ENCODE results near the gene TRIM3.

The TRIM3 gene

DNA sequence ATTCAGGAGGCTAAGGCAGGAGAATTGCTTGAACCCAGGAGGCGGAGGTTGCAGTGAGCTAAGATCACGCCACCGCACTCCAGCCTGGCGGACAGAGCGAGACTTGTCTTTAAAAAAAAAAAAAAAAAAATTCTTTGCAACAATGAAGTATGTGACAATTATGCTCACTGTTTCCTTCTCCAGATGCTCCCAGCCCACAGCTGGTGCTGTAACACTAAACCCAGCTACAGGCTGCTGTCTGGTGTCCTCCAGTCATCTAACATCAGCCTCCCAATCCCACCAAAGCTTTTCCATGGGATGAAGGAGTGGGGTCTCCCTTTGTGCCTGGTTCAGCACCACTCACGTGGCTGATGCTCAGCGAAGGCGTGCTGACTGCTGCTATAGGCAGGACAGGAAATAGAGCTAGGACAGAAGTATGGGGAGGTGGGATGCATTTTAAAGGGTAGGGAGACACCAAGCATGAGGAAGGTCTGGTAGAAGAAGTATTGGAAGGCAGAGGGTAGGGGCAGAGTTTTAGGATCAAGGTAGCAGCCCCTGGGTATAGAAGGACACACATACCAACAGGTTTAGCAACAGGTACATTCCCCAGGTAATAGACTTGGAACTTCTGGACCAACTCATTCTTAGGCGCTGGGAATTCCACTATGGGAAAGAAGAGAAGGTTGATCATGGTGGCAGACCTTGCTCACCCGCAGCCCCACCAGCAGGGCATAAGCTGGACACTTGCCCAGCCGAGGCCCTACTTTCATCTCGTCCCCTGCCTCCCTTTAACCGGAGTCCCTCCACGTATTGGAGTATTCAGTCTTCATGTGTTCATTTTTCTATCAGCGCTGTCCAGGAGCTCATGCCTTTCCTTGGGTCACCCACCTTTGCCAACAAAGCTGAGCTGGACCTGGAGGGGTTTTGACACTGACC is 73.1 kb downstream of the TRIM3 start:
- DNase-seq, result no peak
